GM23338 (cell line): ENCODE results near the gene SPTLC2. TPM values are rescaled to one million over a fixed set of nuclear protein-coding genes. Genes with fewer than 3 reads are reported as not detected.

Source experiments
- ATAC-seq: fragments of 200-7000 bp; cut with Tn5 transposase; 3 replicates; pipeline ENCODE4 v1.9.1; 2020
- DNase-seq: peaks from one replicate; pipeline ENCODE4 v3.0.0-alpha.2; 2015; ENCODE audit warnings: low spot score
- H2AFZ ChIP-seq: fragments of 200-600 bp; sonication (generic); 2 replicates; pipeline ENCODE4 v1.8.0; 2016; ENCODE audit warnings: antibody characterized with exemption, mild to moderate bottlenecking, moderate library complexity
- H3F3A ChIP-seq: fragments of 200-600 bp; sonication (generic); replicated peaks from 2 replicates; pipeline ENCODE4 v1.8.0; 2017; ENCODE audit warnings: antibody characterized with exemption, mixed run types, low read depth
- H3K27ac ChIP-seq: fragments of 200-600 bp; sonication (generic); 2 replicates; pipeline ENCODE4 v1.6.1; 2016; ENCODE audit warnings: low read depth
- H3K27me3 ChIP-seq: fragments of 200-600 bp; sonication (generic); 2 replicates; pipeline ENCODE4 v1.8.0; 2016; ENCODE audit warnings: mild to moderate bottlenecking, mixed run types, moderate library complexity; ENCODE audit not compliant: insufficient read depth
- H3K36me3 ChIP-seq: fragments of 200-600 bp; sonication (generic); 2 replicates; pipeline ENCODE4 v1.8.0; 2016; ENCODE audit warnings: mild to moderate bottlenecking; ENCODE audit not compliant: insufficient read depth
- H3K4me1 ChIP-seq: fragments of 200-600 bp; sonication (generic); 2 replicates; pipeline ENCODE4 v1.8.0; 2016; ENCODE audit warnings: mild to moderate bottlenecking, moderate library complexity; ENCODE audit not compliant: insufficient read depth
- H3K4me2 ChIP-seq: fragments of 200-600 bp; sonication (generic); 2 replicates; pipeline ENCODE4 v1.7.1; 2017; ENCODE audit warnings: mixed run types
- H3K4me3 ChIP-seq: fragments of 200-600 bp; sonication (generic); 2 replicates; pipeline ENCODE4 v1.6.1; 2016; ENCODE audit warnings: mixed run types
- H3K79me2 ChIP-seq: fragments of 200-600 bp; sonication (generic); replicated peaks from 2 replicates; pipeline ENCODE4 v1.8.0; 2017; ENCODE audit warnings: mild to moderate bottlenecking; ENCODE audit not compliant: insufficient read depth
- H3K9me2 ChIP-seq: fragments of 200-600 bp; sonication (generic); 2 replicates; pipeline ENCODE4 v1.8.0; 2017; ENCODE audit not compliant: insufficient read depth
- H4K20me1 ChIP-seq: fragments of 200-600 bp; sonication (generic); replicated peaks from 2 replicates; pipeline ENCODE4 v1.8.0; 2017; ENCODE audit warnings: mild to moderate bottlenecking; ENCODE audit not compliant: insufficient read depth
- H3K27ac Mint-ChIP-seq: 2 replicates; pipeline ENCODE4 v1.8.0; 2020; ENCODE audit warnings: inconsistent platforms, mild to moderate bottlenecking, moderate library complexity, mixed read lengths
- H3K27me3 Mint-ChIP-seq: 3 replicates; pipeline ENCODE4 v1.8.0; 2022; ENCODE audit warnings: low read depth, mild to moderate bottlenecking, moderate library complexity, mixed read lengths, inconsistent platforms; ENCODE audit not compliant: insufficient read depth, poor library complexity
- H3K36me3 Mint-ChIP-seq: 3 replicates; pipeline ENCODE4 v1.8.0; 2021; ENCODE audit warnings: low read depth, mild to moderate bottlenecking, inconsistent platforms, moderate library complexity, mixed read lengths
- H3K4me1 Mint-ChIP-seq: 3 replicates; pipeline ENCODE4 v1.8.0; 2020; ENCODE audit warnings: mild to moderate bottlenecking, inconsistent platforms, mixed read lengths
- H3K4me3 Mint-ChIP-seq: 3 replicates; pipeline ENCODE4 v1.8.0; 2021; ENCODE audit warnings: moderate library complexity, mild to moderate bottlenecking, inconsistent platforms, mixed read lengths
- H3K9me3 Mint-ChIP-seq: 3 replicates; pipeline ENCODE4 v1.8.0; 2020; ENCODE audit warnings: moderate library complexity, mild to moderate bottlenecking, inconsistent platforms, mixed read lengths
- EZH2 ChIP-seq: fragments of 200-600 bp; sonication (generic); IDR thresholded peaks from one replicate; pipeline ENCODE4 v1.8.0; 2017; ENCODE audit warnings: antibody characterized with exemption, mild to moderate bottlenecking, low read depth; ENCODE audit not compliant: unreplicated experiment
- JUNB ChIP-seq: IDR thresholded peaks from one replicate; pipeline ENCODE4 v1.6.1; 2016; ENCODE audit warnings: antibody characterized with exemption; ENCODE audit not compliant: unreplicated experiment
- NANOG ChIP-seq: IDR thresholded peaks from 2 replicates; pipeline ENCODE4 v1.6.1; 2016; ENCODE audit warnings: antibody characterized with exemption, borderline replicate concordance
- STAT1 ChIP-seq: IDR thresholded peaks from one replicate; pipeline ENCODE4 v1.6.1; 2016; ENCODE audit warnings: antibody characterized with exemption; ENCODE audit not compliant: unreplicated experiment
- ZNF114 ChIP-seq: fragments of 250-450 bp; sonication (Bioruptor Pico); IDR thresholded peaks from 2 replicates; pipeline ENCODE4 v1.5.0; 2020; ENCODE audit warnings: mild to moderate bottlenecking, moderate library complexity
- ZNF331 ChIP-seq: fragments of 250-450 bp; sonication (Bioruptor Pico); IDR thresholded peaks from 2 replicates; pipeline ENCODE4 v1.5.0; 2020; ENCODE audit warnings: low read depth, mild to moderate bottlenecking, moderate library complexity
- polyA plus RNA-seq: library from polyadenylated mRNA; unstranded; fragments of >200 nt; fragmentation: Nextera tagmentation; extraction: Ambion mirVana; gene quantifications from 2 replicates; pipeline ENCODE4 v1.2.1, GENCODE V29; 2016
- total RNA-seq: library from RNA; depleted of rRNA; stranded (reverse); fragments of >200 nt; shearing (Covaris generic); gene quantifications from 2 replicates; pipeline ENCODE4 v1.2.3, GENCODE V29; 2014
- TF ChIP-seq, protein P1 (sequence below): IDR thresholded peaks from one replicate; pipeline ENCODE4 v1.6.1; 2018; ENCODE audit warnings: antibody characterized with exemption; ENCODE audit not compliant: unreplicated experiment
- TF ChIP-seq, protein P2 (sequence below): IDR thresholded peaks from 2 replicates; pipeline ENCODE4 v1.6.1; 2016; ENCODE audit warnings: antibody characterized with exemption

Gene SPTLC2
- total and polyA plus RNA-seq, 2 experiments from 2014 or later: 22.3 to 38.9 TPM

DNA sequence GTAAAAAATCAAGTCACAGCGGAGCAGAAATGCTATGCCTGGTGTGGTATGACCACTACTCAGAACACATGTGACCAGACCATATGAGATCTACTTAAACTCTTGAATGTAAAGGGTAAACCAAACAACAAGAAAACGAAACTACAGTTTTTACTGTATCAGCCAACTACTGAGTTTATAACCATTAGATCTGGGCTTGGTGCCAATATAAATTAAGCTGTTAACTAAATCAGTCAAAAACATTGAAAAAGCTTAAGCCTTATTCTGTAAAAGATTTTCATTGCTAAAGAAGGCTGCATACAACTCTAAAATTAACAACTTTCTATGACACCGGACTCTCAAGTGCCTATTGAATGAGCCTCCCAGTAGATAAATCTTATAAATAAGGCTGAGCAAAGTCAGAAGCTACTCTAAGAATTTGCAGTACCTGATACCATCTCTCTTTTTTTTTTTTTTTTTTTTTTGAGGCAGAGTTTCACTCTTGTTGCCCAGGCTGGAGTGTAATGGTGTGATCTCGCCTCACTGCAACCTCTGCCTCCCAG, 35.4 kb downstream of the SPTLC2 start (continued):
- TF ChIP-seq, protein P1, sequence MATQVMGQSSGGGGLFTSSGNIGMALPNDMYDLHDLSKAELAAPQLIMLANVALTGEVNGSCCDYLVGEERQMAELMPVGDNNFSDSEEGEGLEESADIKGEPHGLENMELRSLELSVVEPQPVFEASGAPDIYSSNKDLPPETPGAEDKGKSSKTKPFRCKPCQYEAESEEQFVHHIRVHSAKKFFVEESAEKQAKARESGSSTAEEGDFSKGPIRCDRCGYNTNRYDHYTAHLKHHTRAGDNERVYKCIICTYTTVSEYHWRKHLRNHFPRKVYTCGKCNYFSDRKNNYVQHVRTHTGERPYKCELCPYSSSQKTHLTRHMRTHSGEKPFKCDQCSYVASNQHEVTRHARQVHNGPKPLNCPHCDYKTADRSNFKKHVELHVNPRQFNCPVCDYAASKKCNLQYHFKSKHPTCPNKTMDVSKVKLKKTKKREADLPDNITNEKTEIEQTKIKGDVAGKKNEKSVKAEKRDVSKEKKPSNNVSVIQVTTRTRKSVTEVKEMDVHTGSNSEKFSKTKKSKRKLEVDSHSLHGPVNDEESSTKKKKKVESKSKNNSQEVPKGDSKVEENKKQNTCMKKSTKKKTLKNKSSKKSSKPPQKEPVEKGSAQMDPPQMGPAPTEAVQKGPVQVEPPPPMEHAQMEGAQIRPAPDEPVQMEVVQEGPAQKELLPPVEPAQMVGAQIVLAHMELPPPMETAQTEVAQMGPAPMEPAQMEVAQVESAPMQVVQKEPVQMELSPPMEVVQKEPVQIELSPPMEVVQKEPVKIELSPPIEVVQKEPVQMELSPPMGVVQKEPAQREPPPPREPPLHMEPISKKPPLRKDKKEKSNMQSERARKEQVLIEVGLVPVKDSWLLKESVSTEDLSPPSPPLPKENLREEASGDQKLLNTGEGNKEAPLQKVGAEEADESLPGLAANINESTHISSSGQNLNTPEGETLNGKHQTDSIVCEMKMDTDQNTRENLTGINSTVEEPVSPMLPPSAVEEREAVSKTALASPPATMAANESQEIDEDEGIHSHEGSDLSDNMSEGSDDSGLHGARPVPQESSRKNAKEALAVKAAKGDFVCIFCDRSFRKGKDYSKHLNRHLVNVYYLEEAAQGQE: no peak
- TF ChIP-seq EZH2: no peak
- TF ChIP-seq STAT1: no peak

DNA sequence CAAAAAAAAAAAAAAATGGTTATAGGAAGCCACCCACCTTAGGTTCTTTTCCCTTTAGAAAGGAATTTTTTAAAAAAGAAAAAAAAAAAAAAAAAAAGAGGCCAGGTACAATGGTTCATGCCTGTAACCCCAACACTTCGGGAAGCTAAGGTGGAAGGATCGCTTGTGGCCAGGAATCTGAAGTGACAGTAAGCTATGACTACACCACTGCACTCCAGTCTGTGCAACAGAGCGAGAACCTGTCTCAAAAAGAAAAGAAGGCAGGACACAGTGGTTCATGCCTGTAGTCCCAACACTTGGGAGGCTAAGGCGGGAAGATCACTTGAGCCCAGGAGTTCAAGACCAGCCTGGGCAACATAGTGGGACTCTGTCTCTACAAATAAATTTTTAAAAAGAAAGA, 36.0 kb downstream of the SPTLC2 start:
- Histone ChIP-seq H3K9me2 (no peaks in the 10 kb centered on the region), H3K27ac (no peak overlapping the region), H4K20me1 (peaks cover 18% of the 10 kb centered on the region), H3K79me2 (peaks cover 61% of the 10 kb centered on the region), H2AFZ (no peak overlapping the region), H3K4me3 (no peak overlapping the region), H3K4me2 (no peak overlapping the region), H3F3A (no peaks in the 10 kb centered on the region), H3K27me3 (no peaks in the 10 kb centered on the region), H3K4me1 (no peaks in the 10 kb centered on the region; the same call in 1 of the 2 replicates), H3K36me3 (peaks cover 7% of the 10 kb centered on the region; the same call in 1 of the 2 replicates)
- Mint-ChIP-seq H3K9me3 (no peaks in the 10 kb centered on the region), H3K4me1 (no peaks in the 10 kb centered on the region), H3K36me3 (peaks cover 8% of the 10 kb centered on the region; the same call in 2 of the 3 replicates), H3K27ac (no peak overlapping the region), H3K27me3 (no peaks in the 10 kb centered on the region), H3K4me3 (no peak overlapping the region)
- no peak for ATAC-seq
- DNase-seq: no peak
- no peak for TF ChIP-seq STAT1
- no peak for TF ChIP-seq JUNB
- TF ChIP-seq ZNF331 (CRISPR knock-in tag): no peak
- TF ChIP-seq, protein P2, sequence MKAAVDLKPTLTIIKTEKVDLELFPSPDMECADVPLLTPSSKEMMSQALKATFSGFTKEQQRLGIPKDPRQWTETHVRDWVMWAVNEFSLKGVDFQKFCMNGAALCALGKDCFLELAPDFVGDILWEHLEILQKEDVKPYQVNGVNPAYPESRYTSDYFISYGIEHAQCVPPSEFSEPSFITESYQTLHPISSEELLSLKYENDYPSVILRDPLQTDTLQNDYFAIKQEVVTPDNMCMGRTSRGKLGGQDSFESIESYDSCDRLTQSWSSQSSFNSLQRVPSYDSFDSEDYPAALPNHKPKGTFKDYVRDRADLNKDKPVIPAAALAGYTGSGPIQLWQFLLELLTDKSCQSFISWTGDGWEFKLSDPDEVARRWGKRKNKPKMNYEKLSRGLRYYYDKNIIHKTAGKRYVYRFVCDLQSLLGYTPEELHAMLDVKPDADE: no peak
- no peak for TF ChIP-seq ZNF114 (CRISPR knock-in tag)
- no peak for TF ChIP-seq NANOG
- TF ChIP-seq, protein P1: no peak
